Fibroblast of lung (primary cell): Measurements from ENCODE around the gene IL1RN.

Source experiments
- CTCF ChIP-seq, 2 donors: IDR thresholded peaks in 1 of 2; conservative IDR thresholded peaks in 1 of 2; 1 replicate in 1 of 2; 2 replicates in 1 of 2; pipeline ENCODE4 v1.5.1; 2011 to 2012; ENCODE audit warnings: low read length in 2 of 2, control low read depth in 1 of 2, inconsistent platforms in 1 of 2, low read depth in 1 of 2, mild to moderate bottlenecking in 1 of 2
- EZH2 ChIP-seq: IDR thresholded peaks from 2 replicates; pipeline ENCODE4 v1.5.1; 2012; ENCODE audit warnings: low read length, control low read depth, mild to moderate bottlenecking; ENCODE audit errors: missing control alignments

GRCh38 chr2:113079131-113079530, 48.3 kb upstream of the IL1RN start:
- TF ChIP-seq CTCF (conservative IDR thresholded peaks at IDR 0.05 in 1 of 2, IDR thresholded peaks at IDR 0.05 in 1 of 2; ENCODE audit: low read depth in 1 of 2, low read length in 2 of 2) = no peak
- TF ChIP-seq EZH2 = no peak
